HG03175 (cell line): ENCODE results near the gene STAC.
"Not testable (repeated sequence)": the region's sequence is repeated elsewhere in the genome, so short reads cannot be mapped to it uniquely, and the experiment has no call there.

Experiments
- ATAC-seq: cut with Tn5 transposase; IDR thresholded peaks from one replicate; pipeline ENCODE4 v1.9.1; 2021; ENCODE audit warnings: mild to moderate bottlenecking, moderate library complexity; ENCODE audit not compliant: unreplicated experiment

Gene STAC

GRCh38 chr3:36562945-36563344 lies 182.6 kb downstream of the STAC start:
- ATAC-seq = no peak

- ATAC-seq = no peak
Observed at GRCh38 chr3:36575241-36575640, 194.9 kb downstream of the STAC start.

- not testable (repeated sequence) for ATAC-seq
Observed at GRCh38 chr3:36578418-36578817, 198.1 kb downstream of the STAC start.

GRCh38 chr3:36579746-36580145 lies 199.4 kb downstream of the STAC start:
- no peak for ATAC-seq

- ATAC-seq = no peak
Observed at GRCh38 chr3:36580716-36581115, 200.4 kb downstream of the STAC start.

- ATAC-seq = no peak
Observed at GRCh38 chr3:36591959-36592358, 211.7 kb downstream of the STAC start.

GRCh38 chr3:36595511-36595910 lies 215.2 kb downstream of the STAC start:
- no peak for ATAC-seq

GRCh38 chr3:36596419-36596818 lies 216.1 kb downstream of the STAC start:
- ATAC-seq = no peak

GRCh38 chr3:36597422-36597821 lies 217.1 kb downstream of the STAC start:
- no peak for ATAC-seq
